ENCODE results near the gene KRT86.

Gene KRT86

GRCh38 chr12:52257074-52257551, 17.3 kb upstream of the KRT86 start:
- no peak for TF ChIP-seq REST (IDR thresholded peaks at IDR 0.05; ENCODE audit: low read depth)
- TF ChIP-seq ZBTB7A (IDR thresholded peaks at IDR 0.05; ENCODE audit: low read depth) = no peak
- TF ChIP-seq EP300 (IDR thresholded peaks at IDR 0.05; ENCODE audit: borderline replicate concordance) = no peak
- no peak for TF ChIP-seq TEAD4 (IDR thresholded peaks at IDR 0.05)
- no peak for TF ChIP-seq CEBPB (IDR thresholded peaks at IDR 0.05)

GRCh38 chr12:52258335-52258901, 16.0 kb upstream of the KRT86 start:
- TF ChIP-seq CREB1 (IDR thresholded peaks at IDR 0.05; ENCODE audit: low read depth) (no peak), TAF1 (IDR thresholded peaks at IDR 0.05; ENCODE audit: low read depth) (no peak)

- TF ChIP-seq TCF12 (IDR thresholded peaks at IDR 0.05; ENCODE audit: low read depth) (peak; percentile 54; the same call in 1 of the 2 replicates), USF1 (IDR thresholded peaks at IDR 0.05) (no peak), EP300 (IDR thresholded peaks at IDR 0.05; ENCODE audit: borderline replicate concordance) (no peak), YY1 (IDR thresholded peaks at IDR 0.05; ENCODE audit: low read depth) (no peak), EGR1 (IDR thresholded peaks at IDR 0.05) (no peak), TAF1 (IDR thresholded peaks at IDR 0.05; ENCODE audit: low read depth) (no peak), MAX (IDR thresholded peaks at IDR 0.05) (peak; percentile 33; the same call in 1 of the 2 replicates), RAD21 (IDR thresholded peaks at IDR 0.05; ENCODE audit: low read depth) (peak; percentile 15; the same call in 1 of the 2 replicates), TEAD4 (IDR thresholded peaks at IDR 0.05) (no peak), REST (IDR thresholded peaks at IDR 0.05; ENCODE audit: low read depth) (no peak), CREB1 (IDR thresholded peaks at IDR 0.05; ENCODE audit: low read depth) (no peak), NFIC (IDR thresholded peaks at IDR 0.05) (no peak), ZBTB7A (IDR thresholded peaks at IDR 0.05; ENCODE audit: low read depth) (no peak), FOXM1 (IDR thresholded peaks at IDR 0.05; ENCODE audit: borderline replicate concordance, low read depth) (no peak)
Measured at GRCh38 chr12:52259657-52260243, 14.7 kb upstream of the KRT86 start.

- TF ChIP-seq NFIC (IDR thresholded peaks at IDR 0.05) = peak; percentile 71
- peak; percentile 66; the same call in 1 of the 2 replicates for TF ChIP-seq EP300 (IDR thresholded peaks at IDR 0.05; ENCODE audit: borderline replicate concordance)
- no peak for TF ChIP-seq FOXM1 (IDR thresholded peaks at IDR 0.05; ENCODE audit: borderline replicate concordance, low read depth)
- TF ChIP-seq RAD21 (IDR thresholded peaks at IDR 0.05; ENCODE audit: low read depth) = peak; percentile 2; the same call in 1 of the 2 replicates
- TF ChIP-seq USF1 (IDR thresholded peaks at IDR 0.05) = no peak
- no peak; the same call in 1 of the 2 replicates for TF ChIP-seq ZBTB7A (IDR thresholded peaks at IDR 0.05; ENCODE audit: low read depth)
- no peak for TF ChIP-seq CEBPB (IDR thresholded peaks at IDR 0.05)
- TF ChIP-seq CREB1 (IDR thresholded peaks at IDR 0.05; ENCODE audit: low read depth) = no peak
- TF ChIP-seq TCF12 (IDR thresholded peaks at IDR 0.05; ENCODE audit: low read depth) = peak; percentile 58
- TF ChIP-seq EGR1 (IDR thresholded peaks at IDR 0.05) = no peak
- TF ChIP-seq TEAD4 (IDR thresholded peaks at IDR 0.05) = peak; percentile 49
- no peak for TF ChIP-seq TAF1 (IDR thresholded peaks at IDR 0.05; ENCODE audit: low read depth)
Measured at GRCh38 chr12:52260361-52261207, 13.9 kb upstream of the KRT86 start.

- TF ChIP-seq TAF1 (IDR thresholded peaks at IDR 0.05; ENCODE audit: low read depth) (no peak), CEBPB (IDR thresholded peaks at IDR 0.05) (no peak), EP300 (IDR thresholded peaks at IDR 0.05; ENCODE audit: borderline replicate concordance) (no peak), YY1 (IDR thresholded peaks at IDR 0.05; ENCODE audit: low read depth) (no peak), TCF12 (IDR thresholded peaks at IDR 0.05; ENCODE audit: low read depth) (no peak), CREB1 (IDR thresholded peaks at IDR 0.05; ENCODE audit: low read depth) (no peak), EGR1 (IDR thresholded peaks at IDR 0.05) (no peak), FOXM1 (IDR thresholded peaks at IDR 0.05; ENCODE audit: borderline replicate concordance, low read depth) (no peak), TEAD4 (IDR thresholded peaks at IDR 0.05) (no peak), NFIC (IDR thresholded peaks at IDR 0.05) (no peak), USF1 (IDR thresholded peaks at IDR 0.05) (no peak), REST (IDR thresholded peaks at IDR 0.05; ENCODE audit: low read depth) (no peak), RAD21 (IDR thresholded peaks at IDR 0.05; ENCODE audit: low read depth) (no peak), MAX (IDR thresholded peaks at IDR 0.05) (no peak), ZBTB7A (IDR thresholded peaks at IDR 0.05; ENCODE audit: low read depth) (no peak)
Measured at GRCh38 chr12:52261208-52261484, 13.3 kb upstream of the KRT86 start.
